CD4-positive, alpha-beta T cell treated with Interleukin-17A for 1 hour (primary cell): Measurements from ENCODE around the gene NKAIN1.
"Not testable (repeated sequence)": the region's sequence is repeated elsewhere in the genome, so short reads cannot be mapped to it uniquely, and the experiment has no call there.

Experiments
- DNase-seq: peaks from one replicate; pipeline ENCODE4 v3.0.0-alpha.2; 2020

NKAIN1 gene

DNA sequence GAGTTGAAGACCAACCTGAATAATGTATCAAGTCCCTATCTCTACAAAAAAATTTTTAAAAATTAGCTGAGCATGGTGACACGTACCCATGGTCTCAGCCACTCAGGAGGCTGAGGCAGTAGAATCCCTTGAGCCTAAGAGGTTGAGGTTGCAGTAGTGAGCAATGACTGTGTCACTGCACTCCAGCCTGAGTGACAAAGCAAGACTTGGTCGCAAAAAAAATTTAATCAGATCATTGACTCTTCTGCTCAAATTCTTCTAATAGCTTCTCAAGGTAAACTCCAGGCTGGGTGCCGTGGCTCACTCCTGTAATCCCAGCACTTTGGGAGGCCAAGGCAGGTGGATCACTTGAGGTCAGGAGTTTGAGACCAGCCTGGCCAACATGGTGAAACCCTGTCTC, 88.3 kb downstream of the NKAIN1 start:
- DNase-seq = no peak

DNA sequence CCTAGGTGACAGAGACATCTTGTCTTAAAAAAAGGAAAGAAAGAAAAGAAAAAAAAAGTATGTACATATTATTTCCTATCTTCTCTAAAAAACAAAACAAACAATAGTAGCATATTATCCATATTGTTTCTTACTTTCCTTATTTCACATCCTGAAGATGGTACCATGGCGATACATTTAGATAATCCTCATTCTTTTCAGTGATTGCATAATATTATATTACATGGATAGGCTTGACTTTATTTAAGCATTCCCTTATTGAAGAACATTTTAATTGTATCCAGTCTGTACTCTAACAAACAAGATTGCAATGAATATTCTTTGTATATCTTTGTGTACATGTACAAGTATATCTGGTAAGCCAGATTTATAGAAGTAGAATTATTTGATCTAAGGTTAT, 91.3 kb downstream of the NKAIN1 start:
- no peak for DNase-seq

DNA sequence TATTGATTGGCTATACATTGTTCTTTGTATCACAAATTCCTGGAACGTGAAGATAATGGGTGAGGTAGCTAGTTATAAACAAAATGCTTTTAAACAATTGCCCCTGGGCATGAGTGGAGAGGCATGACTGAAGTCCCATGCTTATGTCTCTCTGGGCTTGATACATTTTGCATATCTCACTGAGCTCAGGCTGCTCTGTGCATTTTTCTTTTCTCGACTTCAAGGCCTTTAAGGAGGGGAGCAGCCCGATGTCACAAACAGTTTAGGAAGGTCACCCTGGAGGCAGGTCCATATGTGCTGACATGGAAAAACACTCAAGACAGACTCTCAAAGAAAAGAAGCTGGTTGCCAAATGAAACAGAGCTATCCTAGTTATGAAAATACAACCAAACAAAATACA, 94.0 kb downstream of the NKAIN1 start:
- DNase-seq = no peak

DNA sequence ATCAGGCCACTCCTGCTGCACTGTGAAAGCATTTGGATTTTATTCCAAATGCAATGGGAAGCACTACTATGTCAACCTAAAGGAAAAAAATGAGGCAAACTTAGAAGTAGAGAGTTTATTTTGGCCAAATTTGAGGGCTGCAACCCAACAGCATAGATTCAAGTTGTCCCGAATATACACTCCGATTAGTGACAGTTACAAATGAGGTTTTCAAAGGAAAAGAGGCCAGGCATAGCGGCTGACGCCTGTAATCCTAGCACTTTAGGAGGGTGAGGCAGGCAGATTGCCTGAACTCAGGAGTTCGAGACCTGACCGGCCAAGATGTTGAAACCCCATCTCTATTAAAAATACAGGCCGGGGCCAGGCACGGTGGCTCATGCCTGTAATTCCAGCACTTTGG, 95.2 kb downstream of the NKAIN1 start:
- no peak for DNase-seq

DNA sequence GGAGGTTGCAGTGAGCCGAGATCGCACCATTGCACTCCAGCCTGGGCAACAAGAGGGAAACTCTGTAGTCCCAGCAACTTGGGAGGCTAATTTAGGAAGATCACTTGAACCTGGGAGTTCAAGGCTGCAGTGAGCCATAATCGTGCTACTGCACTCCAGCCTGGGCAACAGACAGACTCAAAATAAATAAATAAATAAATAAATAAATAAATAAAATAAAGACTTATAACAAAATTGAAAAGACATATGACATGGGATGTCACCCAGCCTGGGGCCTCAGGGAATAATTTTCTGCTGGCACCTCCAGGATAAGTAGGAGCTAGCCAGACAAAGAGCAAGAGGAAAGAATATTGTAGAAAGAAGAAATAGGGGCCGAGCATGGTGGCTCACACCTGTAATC, 96.2 kb downstream of the NKAIN1 start:
- DNase-seq = no peak

DNA sequence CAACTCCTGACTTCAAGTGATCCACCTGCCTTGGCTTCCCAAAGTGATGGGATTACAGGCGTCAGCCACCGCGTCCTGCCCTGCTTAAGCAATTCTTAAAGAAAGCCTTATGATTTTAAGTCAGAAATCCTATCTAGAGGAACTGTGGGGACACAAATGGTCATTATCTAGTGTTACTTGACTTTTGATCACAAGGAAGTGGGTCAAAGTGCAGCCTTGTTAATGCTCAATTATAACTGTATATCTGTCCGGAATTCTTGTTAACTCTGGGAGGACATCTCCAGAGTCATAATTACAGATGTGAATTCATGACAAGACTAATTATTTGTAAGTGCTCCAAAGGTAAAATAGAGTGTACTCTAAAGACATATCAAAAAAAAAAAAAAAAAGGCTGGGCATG, 97.3 kb downstream of the NKAIN1 start:
- DNase-seq = no peak

DNA sequence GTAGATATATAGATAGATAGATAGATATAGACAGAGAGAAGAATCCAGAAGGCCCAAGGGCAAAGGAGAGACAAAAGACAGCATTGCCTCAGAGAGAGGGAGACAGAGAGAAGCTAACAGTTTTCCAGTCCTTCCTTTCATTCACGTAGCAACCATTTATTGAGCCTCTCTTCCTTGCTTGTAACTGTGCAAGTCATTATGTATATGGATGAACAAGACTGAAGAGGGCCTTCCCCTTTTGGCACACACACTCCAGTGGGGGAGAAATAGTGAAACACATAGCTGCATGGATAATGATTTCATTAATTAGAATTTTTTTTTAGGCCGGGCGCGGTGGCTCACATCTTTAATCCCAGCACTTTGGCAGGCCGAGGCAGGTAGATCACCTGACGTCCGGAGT, 99.4 kb downstream of the NKAIN1 start:
- no peak for DNase-seq

DNA sequence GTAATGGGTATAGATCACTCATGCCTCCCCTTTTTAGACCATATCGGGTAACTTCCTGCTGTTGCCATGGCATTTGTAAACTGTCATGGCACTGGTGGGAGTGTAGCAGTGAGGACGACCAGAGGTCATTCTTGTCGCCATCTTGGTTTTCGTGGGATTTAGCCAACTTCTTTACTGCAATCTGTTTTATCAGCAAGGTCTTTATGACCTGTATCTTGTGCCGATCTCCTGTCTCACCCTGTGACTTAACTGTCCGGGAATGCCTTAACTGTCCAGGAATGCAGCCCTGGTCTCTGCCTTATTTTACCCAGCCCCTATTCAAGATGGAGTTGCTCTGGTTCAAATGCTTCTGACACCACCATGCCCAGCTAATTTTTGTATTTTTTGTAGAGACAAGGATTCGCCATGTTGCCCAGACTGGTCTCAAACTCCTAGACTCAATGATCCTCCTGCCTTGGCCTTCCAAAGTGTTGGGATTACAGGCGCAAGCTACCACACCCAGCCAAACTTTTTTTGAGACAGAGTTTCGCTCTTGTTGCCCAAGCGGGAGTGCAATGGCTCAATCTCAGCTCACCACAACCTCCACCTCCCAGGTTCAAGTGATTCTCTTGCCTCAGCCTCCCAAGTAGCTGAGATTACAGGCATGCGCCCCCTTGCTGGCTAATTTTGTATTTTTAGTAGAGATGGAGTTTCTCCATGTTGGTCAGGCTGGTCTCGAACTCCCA, 100.7 kb downstream of the NKAIN1 start:
- not testable (repeated sequence) for DNase-seq

DNA sequence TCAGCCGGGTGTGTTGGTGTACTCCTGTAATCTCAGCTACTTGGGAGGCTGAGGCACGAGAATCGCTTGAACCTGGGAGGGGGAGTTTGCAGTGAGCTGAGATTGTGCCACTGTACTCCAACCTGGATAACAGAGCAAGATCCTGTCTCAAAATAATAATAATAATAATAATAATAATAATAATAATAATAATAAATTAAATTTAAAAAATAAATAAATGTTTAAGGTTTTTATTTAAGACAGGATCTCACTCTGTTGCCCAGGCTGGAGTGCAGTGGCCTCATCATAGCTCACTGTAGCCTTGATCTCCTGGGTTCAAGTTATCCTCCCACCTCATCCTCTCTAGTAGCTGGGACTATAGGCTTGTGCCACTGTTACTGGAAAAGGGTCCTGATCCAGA, 101.8 kb downstream of the NKAIN1 start:
- not testable (repeated sequence) for DNase-seq

DNA sequence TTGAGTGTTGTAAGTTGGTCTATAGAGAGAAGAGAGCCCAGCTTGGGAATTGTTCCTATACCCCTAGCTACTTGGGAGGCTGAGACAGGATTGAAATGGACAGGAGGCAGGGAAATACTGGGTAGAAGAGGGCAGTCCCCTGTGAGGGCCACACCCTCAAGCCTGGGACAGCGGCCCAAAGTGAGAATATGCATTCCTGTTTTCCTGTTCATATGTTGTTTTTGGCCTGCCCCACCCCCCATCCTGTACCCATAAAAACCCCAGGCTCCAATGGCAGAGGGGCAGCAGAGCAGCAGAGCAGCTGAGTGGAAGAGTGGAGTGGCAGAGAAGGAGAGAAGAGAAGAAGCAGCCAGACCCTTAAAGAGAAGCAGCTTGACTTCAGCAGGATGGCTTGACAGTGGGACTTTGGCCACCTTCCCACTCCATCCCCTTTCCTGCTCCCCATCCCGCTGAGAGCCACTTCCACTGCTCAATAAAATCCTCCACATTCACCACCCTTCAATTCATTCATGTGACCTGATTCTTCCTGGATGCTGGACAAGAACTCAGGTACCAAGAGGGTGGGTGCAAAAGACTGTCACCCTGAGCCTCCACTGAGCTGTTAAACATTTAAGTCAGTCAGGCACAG, 103.6 kb downstream of the NKAIN1 start:
- DNase-seq = no peak

DNA sequence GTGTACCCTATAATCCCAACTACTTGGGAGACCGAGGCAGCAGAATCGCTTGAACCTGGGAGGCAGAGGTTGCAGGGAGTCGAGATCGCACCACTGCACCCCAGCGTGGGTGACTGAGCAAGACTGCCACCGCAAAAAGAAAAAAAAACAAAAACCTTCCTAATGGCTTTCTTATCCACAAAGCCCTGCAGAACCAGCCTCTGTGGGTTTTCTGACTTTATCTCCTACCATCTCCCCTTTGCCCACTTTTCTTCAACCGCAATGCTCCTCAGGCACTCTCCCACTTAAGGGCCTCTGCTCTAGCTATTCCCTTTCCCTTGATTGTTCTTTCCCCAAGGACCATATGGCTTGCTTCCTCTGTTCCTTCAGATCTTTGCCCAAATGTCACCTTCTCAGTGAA, 106.3 kb downstream of the NKAIN1 start:
- DNase-seq = no peak
